Measurements from ENCODE around the gene CCDC83.
A peak's percentile ranks its signal among the peaks of the same experiment; 100 is the strongest.
"Not testable (repeated sequence)": the region's sequence is repeated elsewhere in the genome, so short reads cannot be mapped to it uniquely, and the experiment has no call there.

CCDC83 gene

GRCh38 chr11:85822814-85823213, 32.4 kb upstream of the CCDC83 start:
- peaks cover 12% of the 10 kb centered on the region for H3K36me3 Mint-ChIP-seq (ENCODE audit: insufficient read depth)
- DNase-seq (no peak), ATAC-seq (replicated peaks) (no peak)
- no peaks in the 10 kb centered on the region for H3K9me3 Mint-ChIP-seq
- peak overlapping the region; percentile 90 to 91 for H3K27ac Mint-ChIP-seq
- H3K27me3 Mint-ChIP-seq, result no peaks in the 10 kb centered on the region
- H3K4me3 Mint-ChIP-seq, result peak overlapping the region in 1 of 2 donors; percentile 75
- peaks cover 49 to 52% of the 10 kb centered on the region in 2 donors for H3K4me1 Mint-ChIP-seq (ENCODE audit: low read depth in 2 of 2)

DNA sequence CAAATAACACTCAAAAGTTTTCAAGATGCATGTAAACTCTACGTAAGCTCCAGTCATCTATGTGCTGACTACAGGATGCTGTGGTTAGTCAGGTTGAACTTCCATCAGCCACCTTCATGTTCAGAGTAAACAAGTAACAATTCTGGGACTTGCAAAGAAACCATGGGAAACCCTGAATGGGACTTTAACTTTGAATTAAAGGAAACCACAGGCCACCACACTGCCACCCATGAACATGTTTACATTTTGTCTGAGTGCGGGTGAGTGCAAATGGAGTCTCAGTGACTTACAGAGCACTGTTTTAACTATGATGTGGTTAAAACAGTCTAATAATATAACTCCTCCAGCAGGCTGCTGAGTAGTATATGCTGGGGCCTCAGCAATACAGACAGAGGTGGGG, 31.4 kb upstream of the CCDC83 start:
- ATAC-seq (replicated peaks) (peak; percentile 81), DNase-seq (peak; percentile 67 to 72 (median 67))
- H3K4me1 Mint-ChIP-seq (ENCODE audit: low read depth in 2 of 2), result peaks cover 49 to 52% of the 10 kb centered on the region in 2 donors
- peak overlapping the region; percentile 90 to 91 for H3K27ac Mint-ChIP-seq
- H3K4me3 Mint-ChIP-seq, result peak overlapping the region; percentile 75 to 78
- no peaks in the 10 kb centered on the region for H3K27me3 Mint-ChIP-seq
- peaks cover 12% of the 10 kb centered on the region for H3K36me3 Mint-ChIP-seq (ENCODE audit: insufficient read depth)
- no peaks in the 10 kb centered on the region for H3K9me3 Mint-ChIP-seq

GRCh38 chr11:85825616-85826015, 29.6 kb upstream of the CCDC83 start:
- H3K36me3 Mint-ChIP-seq (ENCODE audit: insufficient read depth), result peaks cover 12% of the 10 kb centered on the region
- peak overlapping the region; percentile 90 to 96 for H3K27ac Mint-ChIP-seq
- H3K4me1 Mint-ChIP-seq (ENCODE audit: low read depth in 2 of 2), result peaks cover 49 to 52% of the 10 kb centered on the region in 2 donors
- H3K9me3 Mint-ChIP-seq, result no peaks in the 10 kb centered on the region
- no peak for ATAC-seq (replicated peaks)
- no peak for DNase-seq
- no peaks in the 10 kb centered on the region for H3K27me3 Mint-ChIP-seq
- H3K4me3 Mint-ChIP-seq, result peak overlapping the region; percentile 28 to 77

GRCh38 chr11:85826116-85826855, 28.9 kb upstream of the CCDC83 start:
- Mint-ChIP-seq H3K36me3 (ENCODE audit: insufficient read depth) (peaks cover 12% of the 10 kb centered on the region), H3K4me1 (ENCODE audit: low read depth in 2 of 2) (peaks cover 49 to 50% of the 10 kb centered on the region in 2 donors), H3K27me3 (no peaks in the 10 kb centered on the region), H3K9me3 (no peaks in the 10 kb centered on the region), H3K4me3 (peak overlapping the region; percentile 28 to 77), H3K27ac (peak overlapping the region; percentile 90 to 96)
- ATAC-seq (replicated peaks) (no peak), DNase-seq (no peak)

- H3K36me3 Mint-ChIP-seq (ENCODE audit: insufficient read depth), result peaks cover 12% of the 10 kb centered on the region
- ATAC-seq (replicated peaks) (peak; percentile 55), DNase-seq (peak; percentile 29 to 42 (median 33))
- H3K4me1 Mint-ChIP-seq (ENCODE audit: low read depth in 2 of 2), result peaks cover 41% of the 10 kb centered on the region in 2 donors
- H3K9me3 Mint-ChIP-seq, result no peaks in the 10 kb centered on the region
- peak overlapping the region; percentile 90 to 96 for H3K27ac Mint-ChIP-seq
- H3K27me3 Mint-ChIP-seq, result no peaks in the 10 kb centered on the region
- peak overlapping the region; percentile 64 to 72 for H3K4me3 Mint-ChIP-seq
Measured at GRCh38 chr11:85827748-85828639, 27.2 kb upstream of the CCDC83 start.

DNA sequence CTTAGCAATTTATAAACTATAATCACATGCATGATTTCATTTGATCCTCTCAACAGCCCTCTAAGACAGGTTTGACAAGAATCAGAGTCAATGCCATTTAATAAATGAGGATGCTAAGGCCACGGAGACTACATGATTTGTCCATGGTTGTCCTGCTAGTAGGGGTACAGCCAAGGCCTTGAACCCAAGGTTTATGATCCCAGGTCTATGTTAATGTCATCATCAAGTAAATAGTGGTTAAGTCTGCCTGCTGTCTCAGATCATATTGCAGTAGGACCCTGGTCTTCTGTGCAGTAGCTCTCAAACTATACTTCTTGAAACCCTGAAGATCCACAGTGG, 26.6 kb upstream of the CCDC83 start:
- no peaks in the 10 kb centered on the region for H3K27me3 Mint-ChIP-seq
- peaks cover 35 to 38% of the 10 kb centered on the region in 2 donors for H3K4me1 Mint-ChIP-seq (ENCODE audit: low read depth in 2 of 2)
- no peaks in the 10 kb centered on the region for H3K9me3 Mint-ChIP-seq
- H3K27ac Mint-ChIP-seq, result peak overlapping the region in 1 of 2 donors; percentile 21
- no peak for DNase-seq
- H3K4me3 Mint-ChIP-seq, result no peak overlapping the region
- H3K36me3 Mint-ChIP-seq (ENCODE audit: insufficient read depth), result peaks cover 12% of the 10 kb centered on the region
- no peak for ATAC-seq (replicated peaks)

DNA sequence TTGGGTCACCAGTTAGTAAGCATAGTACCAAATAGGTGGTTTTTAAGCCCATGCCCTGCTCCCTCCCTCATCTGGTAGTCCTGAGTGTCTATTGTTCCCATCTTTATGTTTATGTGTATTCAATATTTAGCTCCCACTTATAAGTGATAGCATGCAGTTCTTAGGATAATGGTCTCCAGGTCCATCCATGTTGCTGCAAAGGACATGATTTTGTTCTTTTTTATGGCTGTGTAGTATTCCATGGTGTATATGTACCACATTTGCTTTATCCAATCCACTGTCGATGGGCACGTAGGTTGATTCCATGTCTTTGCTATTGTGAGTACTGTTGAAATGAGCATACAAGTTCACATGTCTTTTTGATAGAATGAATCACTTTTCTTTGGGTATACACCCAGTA, 26.0 kb upstream of the CCDC83 start:
- Mint-ChIP-seq H3K27ac (no peak overlapping the region), H3K4me3 (no peak overlapping the region), H3K4me1 (ENCODE audit: low read depth in 2 of 2) (peaks cover 30 to 32% of the 10 kb centered on the region in 2 donors), H3K9me3 (no peaks in the 10 kb centered on the region), H3K36me3 (ENCODE audit: insufficient read depth) (peaks cover 6% of the 10 kb centered on the region), H3K27me3 (no peaks in the 10 kb centered on the region)
- DNase-seq, result no peak
- ATAC-seq (replicated peaks), result no peak

DNA sequence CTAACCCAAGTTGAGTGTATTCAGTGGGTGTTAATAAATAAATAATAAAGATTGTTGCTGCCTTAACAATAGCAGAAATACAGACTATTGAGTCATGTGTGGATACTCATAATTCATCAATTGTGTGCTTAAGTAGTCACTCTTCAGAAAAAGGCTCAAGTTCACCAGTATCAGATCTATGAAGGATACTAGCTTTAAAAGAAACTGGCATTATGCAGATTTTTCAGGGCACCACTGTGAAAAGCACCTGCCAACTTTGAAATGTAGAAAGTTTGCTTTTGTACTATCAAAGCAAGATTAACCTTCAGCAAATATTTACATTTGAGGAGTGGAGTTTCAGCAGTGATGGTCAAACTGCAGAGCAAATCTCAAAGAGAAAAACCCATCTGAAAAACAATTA, 24.1 kb upstream of the CCDC83 start:
- H3K27ac Mint-ChIP-seq, result peak overlapping the region in 1 of 2 donors; percentile 32

DNA sequence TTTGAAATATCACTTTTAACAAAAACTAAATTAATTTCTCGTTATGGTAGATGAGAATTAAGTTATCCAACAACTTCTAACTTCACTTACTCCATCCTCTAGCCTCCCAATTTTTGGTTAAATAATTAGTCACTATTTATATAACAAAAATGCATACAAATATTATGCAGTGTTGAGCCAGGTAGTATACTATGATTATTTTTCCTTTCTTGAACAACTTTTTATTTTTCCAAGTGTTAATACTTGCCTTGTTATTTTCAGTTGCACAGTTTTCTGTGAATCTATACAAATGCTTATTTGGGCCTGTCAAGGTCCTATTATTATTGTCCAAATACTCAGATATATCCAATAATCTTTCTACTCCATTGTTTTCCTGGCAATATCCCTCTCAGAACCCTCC, 19.9 kb upstream of the CCDC83 start:
- ATAC-seq (replicated peaks) (no peak), DNase-seq (no peak)
- Mint-ChIP-seq H3K4me3 (no peak overlapping the region), H3K9me3 (peaks cover 0 to 1% of the 10 kb centered on the region in 2 donors), H3K27ac (no peak overlapping the region), H3K27me3 (no peaks in the 10 kb centered on the region), H3K4me1 (ENCODE audit: low read depth in 2 of 2) (peaks cover 0 to 3% of the 10 kb centered on the region in 2 donors), H3K36me3 (ENCODE audit: insufficient read depth) (no peaks in the 10 kb centered on the region)

More for the DNA sequence above, 24.1 kb upstream of the CCDC83 start:
- no peaks in the 10 kb centered on the region for H3K27me3 Mint-ChIP-seq
- H3K4me1 Mint-ChIP-seq (ENCODE audit: low read depth in 2 of 2), result peaks cover 15 to 16% of the 10 kb centered on the region in 2 donors
- H3K4me3 Mint-ChIP-seq, result no peak overlapping the region
- H3K36me3 Mint-ChIP-seq (ENCODE audit: insufficient read depth), result peaks cover 3% of the 10 kb centered on the region
- H3K9me3 Mint-ChIP-seq, result peaks cover 0 to 1% of the 10 kb centered on the region in 2 donors
- ATAC-seq (replicated peaks), result no peak
- no peak for DNase-seq

- Mint-ChIP-seq H3K27ac (no peak overlapping the region), H3K9me3 (peaks cover 0 to 1% of the 10 kb centered on the region in 2 donors), H3K4me1 (ENCODE audit: low read depth in 2 of 2) (peaks cover 0 to 3% of the 10 kb centered on the region in 2 donors), H3K27me3 (no peaks in the 10 kb centered on the region), H3K36me3 (ENCODE audit: insufficient read depth) (no peaks in the 10 kb centered on the region), H3K4me3 (no peak overlapping the region)
- ATAC-seq (replicated peaks) (no peak), DNase-seq (no peak)
Measured at GRCh38 chr11:85835729-85836128, 19.5 kb upstream of the CCDC83 start.

DNA sequence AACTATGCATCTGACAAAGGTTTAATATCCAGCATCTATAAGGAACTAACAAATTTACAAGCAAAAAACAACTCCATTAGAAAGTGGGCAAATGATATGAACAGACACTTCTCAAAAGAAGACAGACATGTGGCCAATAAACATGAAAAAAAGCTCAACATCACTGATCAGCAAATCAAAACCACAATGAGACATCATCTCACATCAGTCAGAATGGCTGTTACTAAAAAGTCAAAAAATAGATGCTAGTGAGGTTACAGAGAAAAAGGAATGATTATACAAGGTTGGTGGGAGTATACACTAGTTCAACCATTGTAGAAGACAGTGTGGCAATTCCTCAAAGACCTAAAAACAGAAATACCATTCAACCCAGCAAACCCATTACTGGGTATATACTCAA, 14.3 kb upstream of the CCDC83 start:
- not testable (repeated sequence) for H3K4me1 Mint-ChIP-seq (ENCODE audit: low read depth in 2 of 2); H3K4me3 Mint-ChIP-seq; H3K36me3 Mint-ChIP-seq (ENCODE audit: insufficient read depth); H3K9me3 Mint-ChIP-seq; H3K27me3 Mint-ChIP-seq; ATAC-seq (replicated peaks); DNase-seq
- peak overlapping the region in 1 of 2 donors; percentile 17 for H3K27ac Mint-ChIP-seq

- Mint-ChIP-seq H3K9me3 (no peaks in the 10 kb centered on the region), H3K27ac (no peak overlapping the region), H3K36me3 (ENCODE audit: insufficient read depth) (no peaks in the 10 kb centered on the region), H3K27me3 (no peaks in the 10 kb centered on the region), H3K4me3 (no peak overlapping the region), H3K4me1 (ENCODE audit: low read depth in 2 of 2) (no peaks in the 10 kb centered on the region)
- DNase-seq (no peak), ATAC-seq (replicated peaks) (no peak)
Measured at GRCh38 chr11:85843929-85844328, 11.3 kb upstream of the CCDC83 start.

GRCh38 chr11:85844439-85845123, 10.6 kb upstream of the CCDC83 start:
- H3K36me3 Mint-ChIP-seq (ENCODE audit: insufficient read depth), result no peaks in the 10 kb centered on the region
- no peak overlapping the region for H3K4me3 Mint-ChIP-seq
- no peak for ATAC-seq (replicated peaks)
- no peaks in the 10 kb centered on the region for H3K9me3 Mint-ChIP-seq
- DNase-seq, result no peak
- peak overlapping the region in 1 of 2 donors; percentile 9 for H3K27ac Mint-ChIP-seq
- no peaks in the 10 kb centered on the region for H3K27me3 Mint-ChIP-seq
- no peaks in the 10 kb centered on the region for H3K4me1 Mint-ChIP-seq (ENCODE audit: low read depth in 2 of 2)
